HG02798 (cell line): Measurements from ENCODE around the gene DSTYK.
A peak's percentile ranks its signal among the peaks of the same experiment; 100 is the strongest.

Source experiments
- ATAC-seq: cut with Tn5 transposase; IDR thresholded peaks from one replicate; pipeline ENCODE4 v1.9.1; 2021; ENCODE audit warnings: mild to moderate bottlenecking; ENCODE audit not compliant: unreplicated experiment, poor library complexity

DSTYK gene

DNA sequence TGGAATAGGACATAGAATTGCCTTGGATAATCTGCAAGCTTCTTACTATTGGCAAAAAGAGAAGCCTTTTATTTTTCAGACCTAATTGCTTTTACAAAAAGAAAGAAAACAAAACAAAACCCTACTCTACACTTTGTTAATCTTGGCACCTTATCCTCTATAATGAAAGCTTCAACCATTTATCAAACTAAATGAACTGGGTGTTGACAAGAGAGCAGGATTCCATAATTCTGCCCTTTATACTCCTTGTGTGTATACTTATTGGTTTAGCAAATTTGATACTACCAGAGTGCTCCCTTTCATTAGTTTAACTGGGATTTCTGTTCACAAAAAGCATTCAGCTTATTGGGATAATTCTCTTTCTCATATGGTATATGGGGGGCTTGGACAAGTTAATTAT lies 13.2 kb upstream of the DSTYK start:
- ATAC-seq = no peak

DNA sequence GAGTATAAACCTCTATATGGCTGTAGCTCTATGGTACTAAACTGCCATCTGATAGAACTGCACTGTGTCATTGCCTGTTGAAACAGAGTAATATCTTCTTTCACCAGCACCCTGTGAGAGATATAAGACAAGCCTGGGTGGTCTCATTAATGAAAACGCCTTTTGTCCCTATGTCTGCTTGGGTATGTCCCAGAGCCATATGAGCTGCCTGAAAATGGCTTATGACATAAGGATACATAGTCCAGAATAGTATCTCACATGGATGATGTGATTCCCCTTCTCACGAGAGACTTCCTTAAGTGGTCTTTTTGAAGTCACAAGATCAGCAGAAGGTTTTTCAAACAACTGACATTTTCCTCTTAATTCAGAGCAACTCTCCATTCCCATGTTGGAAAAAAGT lies 8.9 kb upstream of the DSTYK start:
- no peak for ATAC-seq

- ATAC-seq = no peak
Observed at GRCh38 chr1:205217418-205217817, 5.9 kb upstream of the DSTYK start.

DNA sequence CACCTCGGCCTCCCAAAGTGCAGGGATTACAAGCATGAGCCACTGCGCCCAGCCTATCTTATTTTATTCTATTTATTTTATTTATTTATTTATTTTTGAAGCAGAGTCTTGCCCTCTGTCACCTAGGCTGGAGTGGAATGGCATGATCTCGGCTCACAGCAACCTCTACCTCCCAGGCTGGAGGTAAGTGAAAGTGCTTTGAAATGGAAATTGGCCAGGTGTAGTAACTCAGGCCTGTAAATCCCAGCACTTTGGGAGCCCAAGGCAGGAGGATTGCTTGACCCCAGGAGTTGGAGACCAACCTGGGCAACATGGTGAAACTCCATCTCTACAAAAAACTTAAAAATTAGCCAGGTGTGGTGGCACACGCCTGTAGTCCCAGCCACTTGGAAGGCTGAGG lies 5.1 kb upstream of the DSTYK start:
- ATAC-seq = no peak

- ATAC-seq = no peak
Observed at GRCh38 chr1:205214756-205215155, 3.3 kb upstream of the DSTYK start.

DNA sequence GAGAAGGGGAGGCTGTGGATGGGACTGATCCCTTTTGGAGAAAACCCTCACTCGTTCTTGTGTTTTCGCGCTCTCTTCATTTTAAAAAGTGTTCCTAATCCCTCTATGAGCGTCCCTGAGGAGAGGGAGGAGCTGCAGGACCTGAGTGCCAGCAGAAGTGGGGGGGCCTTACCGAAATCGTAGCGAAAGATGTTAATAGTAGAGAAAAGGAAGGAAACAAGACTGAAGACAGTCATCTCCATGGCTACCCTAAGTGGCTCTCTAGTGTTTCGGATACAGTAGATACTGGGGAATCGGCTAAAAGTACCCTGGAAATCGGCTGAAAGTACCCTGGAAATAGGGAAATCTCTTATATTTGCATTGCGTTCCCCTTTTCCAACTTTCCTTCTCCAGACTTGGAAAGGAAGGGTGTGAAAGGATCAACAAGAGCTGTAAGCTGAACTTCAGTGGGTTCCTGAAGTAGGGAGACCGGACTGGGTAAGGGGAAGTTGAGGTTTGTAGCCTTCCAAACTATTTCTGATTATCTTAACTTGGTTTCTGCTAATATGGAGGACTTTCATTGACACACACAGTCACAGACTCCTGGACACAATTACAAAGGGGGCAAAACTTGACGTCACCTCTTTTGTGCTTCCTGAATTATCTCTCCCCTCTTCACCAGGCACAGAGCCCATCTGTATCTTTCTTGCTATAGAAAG lies 486 bp upstream of the DSTYK start:
- ATAC-seq = peak; percentile 20

DNA sequence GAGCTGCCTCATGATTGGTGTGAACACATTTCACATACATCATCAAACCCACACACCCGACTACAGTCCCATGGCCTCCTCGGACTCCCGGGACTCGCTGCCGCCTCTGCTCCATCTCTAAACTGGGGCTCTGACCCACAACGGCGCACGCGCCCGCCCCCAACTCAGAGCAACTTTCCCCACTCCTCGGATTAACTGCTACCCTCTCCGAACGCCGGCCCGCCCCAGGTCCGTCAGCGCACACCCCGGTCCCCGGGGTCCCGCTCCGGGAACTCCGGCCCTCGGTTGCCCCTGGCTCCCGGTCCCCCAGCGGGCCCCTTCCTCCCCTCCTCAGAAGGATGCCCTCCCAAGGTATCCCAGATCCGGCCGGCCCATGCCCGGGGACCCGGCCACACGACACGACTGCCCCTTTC lies 740 bp downstream of the DSTYK start:
- peak; percentile 18 for ATAC-seq

GRCh38 chr1:205208811-205209210 lies 2.7 kb downstream of the DSTYK start:
- no peak for ATAC-seq

DNA sequence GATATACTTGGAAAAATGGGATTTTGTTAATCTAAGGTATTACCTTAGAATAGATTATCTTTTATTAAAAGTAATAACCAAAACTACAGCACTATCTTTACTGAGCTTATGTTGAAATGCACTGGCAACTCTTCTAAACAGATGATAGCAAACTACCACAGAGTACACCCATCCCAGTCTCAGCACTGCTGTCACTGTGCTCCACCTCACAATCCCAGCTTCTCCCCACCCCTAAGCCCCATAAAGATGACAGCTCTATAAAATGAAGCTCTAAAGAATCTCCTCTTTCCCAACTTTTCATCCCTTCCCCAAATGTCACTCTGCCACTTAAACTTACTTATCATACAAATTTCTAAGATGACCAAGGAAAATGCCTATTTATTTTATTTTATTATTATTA lies 6.4 kb downstream of the DSTYK start:
- ATAC-seq = no peak

DNA sequence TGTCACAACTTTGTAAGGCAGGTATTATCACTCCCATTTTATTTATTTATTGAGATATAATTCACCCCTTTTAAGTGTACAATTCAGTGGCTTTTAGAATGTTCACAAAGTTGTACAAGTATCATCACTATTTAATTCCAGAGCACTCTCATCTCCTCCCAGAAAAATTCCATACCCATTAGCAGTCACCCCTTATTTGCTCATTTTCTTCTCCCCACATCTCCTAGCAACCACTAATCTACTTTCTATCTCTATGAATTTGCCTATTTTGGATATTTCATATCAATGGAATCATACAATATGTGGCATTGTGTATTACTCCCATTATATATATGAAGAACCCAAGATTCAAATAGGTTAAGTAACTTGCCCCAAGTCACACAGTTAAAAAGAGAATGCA lies 7.0 kb downstream of the DSTYK start:
- no peak for ATAC-seq

DNA sequence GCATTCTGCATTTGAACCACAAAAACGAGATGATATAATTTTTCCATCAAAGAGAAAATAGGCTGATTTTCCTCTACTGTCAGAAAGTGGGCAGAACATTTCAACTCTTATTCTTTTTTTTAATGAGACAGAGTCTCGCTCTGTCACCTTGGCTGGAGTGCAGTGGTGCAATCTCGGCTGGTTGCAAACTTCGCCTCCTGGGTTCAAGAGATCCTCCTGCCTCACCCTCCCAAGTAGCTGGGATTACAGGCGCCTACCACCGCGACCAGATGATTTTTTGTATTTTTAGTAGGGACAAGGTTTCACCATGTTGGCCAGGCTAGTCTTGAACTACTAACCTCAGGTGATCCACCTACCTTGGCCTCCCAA lies 11.6 kb downstream of the DSTYK start:
- ATAC-seq = no peak

DNA sequence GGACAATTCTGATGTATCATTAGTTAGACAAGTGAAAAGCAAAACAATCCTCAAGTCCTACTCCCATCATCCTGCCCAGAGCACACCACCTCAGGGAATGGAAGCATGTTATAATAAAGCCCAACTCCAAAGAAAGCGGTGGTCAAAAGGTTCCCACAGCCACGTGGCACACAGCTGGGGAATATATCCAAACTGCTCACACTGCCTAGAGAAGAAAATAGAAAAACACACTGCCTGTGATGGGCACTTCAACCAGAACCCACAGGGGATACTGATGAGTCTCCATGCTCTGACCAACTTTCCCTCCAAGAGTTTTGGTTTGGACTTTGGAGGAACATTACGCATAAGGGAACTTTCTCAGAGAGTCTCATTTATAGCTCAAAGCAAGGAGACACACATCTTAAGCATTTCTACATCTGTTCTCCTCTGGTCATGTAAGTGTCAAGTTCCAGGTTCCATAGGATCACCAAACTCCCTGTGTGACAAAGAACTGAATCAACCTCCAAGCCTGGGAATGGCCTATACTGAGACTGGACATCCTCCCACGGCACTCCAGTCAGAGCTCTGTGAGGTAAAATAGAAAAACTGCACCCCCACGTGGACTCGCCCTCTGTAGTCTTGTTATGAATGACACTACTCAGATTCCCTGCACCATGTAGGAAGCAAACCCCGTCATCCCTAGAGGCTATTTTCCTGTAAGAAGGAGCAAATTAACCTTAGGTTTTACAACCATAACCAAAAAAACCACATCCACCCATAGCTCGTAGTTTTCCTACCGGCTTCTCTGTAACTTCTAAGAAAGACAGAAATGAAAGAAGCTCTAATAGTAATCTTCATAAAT lies 12.2 kb downstream of the DSTYK start:
- ATAC-seq = no peak

DNA sequence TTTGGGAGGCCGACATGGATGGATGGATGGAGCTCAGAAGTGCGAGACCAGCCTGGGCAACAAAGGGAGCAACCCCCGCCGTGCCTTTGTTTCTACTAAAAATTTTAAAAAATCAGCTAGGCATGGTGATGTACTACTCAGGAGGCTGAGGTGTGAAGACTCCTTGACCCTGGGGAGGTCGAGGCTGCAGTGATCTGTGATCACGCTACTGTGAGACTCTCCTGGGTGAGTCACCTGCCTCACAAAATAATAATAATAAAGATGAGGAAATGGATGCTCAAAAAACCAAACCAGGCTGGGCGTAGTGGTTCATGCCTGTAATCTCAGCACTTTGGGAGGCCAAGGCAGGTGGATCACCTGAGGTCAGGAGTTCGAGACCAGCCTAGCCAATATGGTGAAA lies 19.2 kb downstream of the DSTYK start:
- no peak for ATAC-seq

DNA sequence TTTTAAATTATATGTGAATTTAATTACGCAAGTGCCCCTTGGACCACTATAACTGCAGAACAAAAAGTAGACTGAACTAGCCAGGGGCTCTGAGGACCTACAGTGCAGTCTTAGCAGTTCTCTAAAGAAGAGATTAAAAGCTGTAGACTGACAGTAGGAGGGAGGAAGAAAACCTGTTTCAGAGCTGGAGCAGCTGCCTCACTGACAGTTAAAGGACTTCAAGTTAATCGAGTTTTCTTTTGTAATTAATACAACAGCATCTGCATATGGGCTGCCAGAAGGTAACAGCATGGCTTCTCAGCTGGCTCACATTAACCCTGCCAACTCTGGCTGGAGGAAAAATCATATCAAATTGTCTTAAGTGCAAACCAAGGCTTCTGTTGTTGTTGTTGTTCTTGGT lies 19.9 kb downstream of the DSTYK start:
- no peak for ATAC-seq

GRCh38 chr1:205190845-205191577 lies 20.5 kb downstream of the DSTYK start:
- ATAC-seq = no peak

- no peak for ATAC-seq
Observed at GRCh38 chr1:205189131-205189530, 22.4 kb downstream of the DSTYK start.

- no peak for ATAC-seq
Observed at GRCh38 chr1:205188596-205188995, 22.9 kb downstream of the DSTYK start.

DNA sequence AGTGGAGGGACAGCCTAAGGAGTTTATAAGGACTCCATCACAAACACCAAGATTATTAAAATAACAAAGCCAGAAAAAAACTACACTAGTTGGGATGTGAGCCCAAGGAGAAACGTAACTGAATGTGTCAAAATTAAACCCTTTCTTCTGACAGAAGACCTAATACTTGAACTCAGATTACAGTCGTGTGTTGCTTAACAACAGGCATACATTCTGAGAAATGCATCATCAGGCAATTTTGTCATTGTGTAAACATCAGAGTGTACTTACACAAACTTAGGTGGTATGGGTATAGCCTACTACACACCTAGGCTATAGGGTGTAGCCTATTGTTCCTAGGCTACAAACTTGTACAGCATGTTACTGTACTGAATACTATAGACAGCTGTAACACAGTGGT lies 23.4 kb downstream of the DSTYK start:
- no peak for ATAC-seq

- ATAC-seq = no peak
Observed at GRCh38 chr1:205187420-205187819, 24.1 kb downstream of the DSTYK start.

DNA sequence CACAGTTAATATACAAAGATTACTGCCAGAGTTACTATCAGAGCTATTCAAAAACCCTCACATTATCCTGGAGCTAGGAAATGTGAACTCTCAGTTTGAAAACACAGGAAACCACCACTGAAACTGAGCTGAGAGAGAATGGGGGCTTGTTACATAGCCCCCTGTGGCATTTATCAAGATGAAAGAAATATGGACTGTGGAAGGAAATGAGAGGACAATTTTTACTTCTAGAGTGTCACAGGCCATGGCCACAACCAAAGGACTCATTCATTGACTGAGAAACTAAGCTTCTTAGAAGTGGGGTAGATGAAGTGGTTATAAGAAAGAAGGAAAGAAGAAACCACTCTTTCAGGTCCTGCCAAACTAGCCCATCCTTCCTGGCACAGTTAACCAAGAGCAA lies 25.3 kb downstream of the DSTYK start:
- ATAC-seq = no peak

- ATAC-seq = no peak
Observed at GRCh38 chr1:205183676-205184335, 27.7 kb downstream of the DSTYK start.
